ENCODE measurements around the gene MRPL41. TPM values are rescaled to one million over a fixed set of nuclear protein-coding genes. Genes with fewer than 3 reads are reported as not detected.
"Not testable (repeated sequence)": the region's sequence is repeated elsewhere in the genome, so short reads cannot be mapped to it uniquely, and the experiment has no call there.

Gene MRPL41
- total and polyA plus RNA-seq, 2 experiments from 2014 or later = 32.8 to 146 TPM

DNA sequence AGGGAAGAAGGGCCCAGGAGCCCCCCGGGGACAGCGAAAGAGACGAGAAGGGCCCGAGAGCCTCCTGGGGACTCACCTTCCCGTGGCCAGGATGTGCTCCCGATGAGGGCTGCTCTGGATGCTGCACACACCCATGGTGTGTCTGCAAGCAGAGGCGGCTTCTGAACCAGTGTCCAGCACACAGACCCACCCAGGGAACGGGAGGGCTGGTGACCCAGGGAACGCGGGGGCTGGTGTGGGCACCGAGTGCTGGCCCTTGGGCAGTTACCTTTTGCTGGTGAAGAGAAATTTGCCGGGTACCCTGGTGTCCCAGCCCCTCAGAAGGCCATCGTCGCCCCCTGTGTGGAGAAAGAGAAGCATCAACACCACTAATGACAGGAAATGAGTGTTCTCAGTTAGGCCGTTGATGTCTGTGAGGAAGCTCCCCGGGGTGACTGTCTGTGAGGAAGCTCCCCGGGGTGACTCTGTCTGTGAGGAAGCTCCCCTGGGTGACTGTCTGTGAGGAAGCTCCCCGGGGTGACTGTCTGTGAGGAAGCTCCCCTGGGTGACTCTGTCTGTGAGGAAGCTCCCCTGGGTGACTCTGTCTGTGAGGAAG is 13.2 kb downstream of the MRPL41 start:
- Mint-ChIP-seq H3K4me3 (no peak overlapping the region; the same call in 2 of the 3 replicates), H3K27me3 (ENCODE audit: insufficient read depth, low read depth, poor library complexity) (peaks cover 11% of the 10 kb centered on the region), H3K36me3 (ENCODE audit: low read depth) (peaks cover 58% of the 10 kb centered on the region), H3K4me1 (no peaks in the 10 kb centered on the region), H3K27ac (no peak overlapping the region), H3K9me3 (no peaks in the 10 kb centered on the region; the same call in 2 of the 3 replicates)
- no peaks in the 10 kb centered on the region for H3K4me1 ChIP-seq (ENCODE audit: insufficient read depth)
- no peak overlapping the region for H3K4me2 ChIP-seq
- H2AFZ ChIP-seq = no peak overlapping the region
- H3K79me2 ChIP-seq (replicated peaks; ENCODE audit: insufficient read depth) = 0 out of 2 replicates have a peak, but pooled peaks cover 5% of the 10 kb centered on the region
- DNase-seq (ENCODE audit: low spot score) = no peak
- H3K27ac ChIP-seq (ENCODE audit: low read depth) = no peak overlapping the region
- H3K36me3 ChIP-seq (ENCODE audit: insufficient read depth) = peaks cover 7% of the 10 kb centered on the region; the same call in 1 of the 2 replicates
- no peak overlapping the region for H3K4me3 ChIP-seq
- H3K9me2 ChIP-seq (ENCODE audit: insufficient read depth) = no peaks in the 10 kb centered on the region
- ATAC-seq = no peak
- peaks cover 7% of the 10 kb centered on the region for H3F3A ChIP-seq (replicated peaks; ENCODE audit: low read depth)
- peaks cover 9% of the 10 kb centered on the region for H4K20me1 ChIP-seq (replicated peaks; ENCODE audit: insufficient read depth)
- no peaks in the 10 kb centered on the region for H3K27me3 ChIP-seq (ENCODE audit: insufficient read depth)
- TF ChIP-seq CREB1 (CRISPR knock-in tag; IDR thresholded peaks at IDR 0.05; ENCODE audit: low read depth) (no peak), CTCF (conservative IDR thresholded peaks at IDR 0.05; ENCODE audit: low read depth in 2 of 2) (0 out of 4 replicates have a peak, but pooled peaks of 1 of the 2 experiments have one; percentile 8)

GRCh38 chr9:137568445-137568844 is 16.8 kb downstream of the MRPL41 start:
- not testable (repeated sequence) for H3K27ac ChIP-seq (ENCODE audit: low read depth); H2AFZ ChIP-seq; H3K4me3 ChIP-seq; H3K79me2 ChIP-seq (replicated peaks; ENCODE audit: insufficient read depth); ATAC-seq; DNase-seq (ENCODE audit: low spot score); H3K9me2 ChIP-seq (ENCODE audit: insufficient read depth); H3K27ac Mint-ChIP-seq; H3K27me3 Mint-ChIP-seq (ENCODE audit: insufficient read depth, low read depth, poor library complexity); H3K4me3 Mint-ChIP-seq; H3K27me3 ChIP-seq (ENCODE audit: insufficient read depth); H3K4me1 Mint-ChIP-seq; H3K4me1 ChIP-seq (ENCODE audit: insufficient read depth); H3K9me3 Mint-ChIP-seq; H3F3A ChIP-seq (replicated peaks; ENCODE audit: low read depth); H3K4me2 ChIP-seq
- H3K36me3 Mint-ChIP-seq (ENCODE audit: low read depth) = peaks cover 49% of the 10 kb centered on the region
- Histone ChIP-seq H3K36me3 (ENCODE audit: insufficient read depth) (peaks cover 15% of the 10 kb centered on the region), H4K20me1 (replicated peaks; ENCODE audit: insufficient read depth) (peaks cover 12% of the 10 kb centered on the region)

- H3K27ac Mint-ChIP-seq = no peak overlapping the region
- H4K20me1 ChIP-seq (replicated peaks; ENCODE audit: insufficient read depth) = peaks cover 10% of the 10 kb centered on the region; the same call in 1 of the 2 replicates
- H3K4me3 Mint-ChIP-seq = no peak overlapping the region
- no peak overlapping the region for H3K4me2 ChIP-seq
- H3K27me3 ChIP-seq (ENCODE audit: insufficient read depth) = no peaks in the 10 kb centered on the region
- H3F3A ChIP-seq (replicated peaks; ENCODE audit: low read depth) = 0 out of 2 replicates have a peak, but pooled peaks cover 4% of the 10 kb centered on the region
- ATAC-seq = no peak
- H3K9me3 Mint-ChIP-seq = no peaks in the 10 kb centered on the region; the same call in 2 of the 3 replicates
- no peaks in the 10 kb centered on the region for H3K9me2 ChIP-seq (ENCODE audit: insufficient read depth)
- no peaks in the 10 kb centered on the region for H3K4me1 Mint-ChIP-seq
- H3K36me3 Mint-ChIP-seq (ENCODE audit: low read depth) = peaks cover 48% of the 10 kb centered on the region
- H3K4me1 ChIP-seq (ENCODE audit: insufficient read depth) = no peaks in the 10 kb centered on the region
- no peak overlapping the region for H2AFZ ChIP-seq
- DNase-seq (ENCODE audit: low spot score) = no peak
- peaks cover 21% of the 10 kb centered on the region for H3K36me3 ChIP-seq (ENCODE audit: insufficient read depth)
- H3K27ac ChIP-seq (ENCODE audit: low read depth) = no peak overlapping the region
- H3K4me3 ChIP-seq = no peak overlapping the region
- H3K79me2 ChIP-seq (replicated peaks; ENCODE audit: insufficient read depth) = peaks cover 13% of the 10 kb centered on the region
- H3K27me3 Mint-ChIP-seq (ENCODE audit: insufficient read depth, low read depth, poor library complexity) = peaks cover 5% of the 10 kb centered on the region
- TF ChIP-seq ZNF331 (CRISPR knock-in tag; IDR thresholded peaks at IDR 0.05; ENCODE audit: low read depth) (no peak), CTCF (conservative IDR thresholded peaks at IDR 0.05; ENCODE audit: low read depth in 2 of 2) (no peak), EZH2 (IDR thresholded peaks at IDR 0.05; ENCODE audit: low read depth, unreplicated experiment) (no peak), ZNF114 (CRISPR knock-in tag; IDR thresholded peaks at IDR 0.05) (no peak), NANOG (IDR thresholded peaks at IDR 0.05; ENCODE audit: borderline replicate concordance) (no peak), CREB1 (CRISPR knock-in tag; IDR thresholded peaks at IDR 0.05; ENCODE audit: low read depth) (no peak)
These were observed 18.0 kb downstream of the MRPL41 start for GRCh38 chr9:137569609-137570203.
